ENCODE results near the gene OR2T10. TPM values are rescaled to one million over a fixed set of nuclear protein-coding genes. Genes with fewer than 3 reads are reported as not detected.
"Not testable (repeated sequence)": the region's sequence is repeated elsewhere in the genome, so short reads cannot be mapped to it uniquely, and the experiment has no call there.

The OR2T10 gene
- total RNA-seq, 1 donor from 2014 or later = not detected

GRCh38 chr1:248590055-248590454, 7.4 kb downstream of the OR2T10 start:
- H3K36me3 Mint-ChIP-seq (ENCODE audit: insufficient read depth) = peaks cover 2% of the 10 kb centered on the region
- H3K27ac Mint-ChIP-seq = no peak overlapping the region
- no peak for DNase-seq (ENCODE audit: low spot score, unreplicated experiment)
- no peaks in the 10 kb centered on the region for H3K4me1 Mint-ChIP-seq (ENCODE audit: low read depth)
- no peaks in the 10 kb centered on the region for H3K27me3 Mint-ChIP-seq
- no peak for TF ChIP-seq CTCF (IDR thresholded peaks at IDR 0.05; ENCODE audit: unreplicated experiment)
- peaks cover 64% of the 10 kb centered on the region for H3K9me3 Mint-ChIP-seq (ENCODE audit: low read depth)
- no peak overlapping the region for H3K4me3 Mint-ChIP-seq (ENCODE audit: low read depth)

DNA sequence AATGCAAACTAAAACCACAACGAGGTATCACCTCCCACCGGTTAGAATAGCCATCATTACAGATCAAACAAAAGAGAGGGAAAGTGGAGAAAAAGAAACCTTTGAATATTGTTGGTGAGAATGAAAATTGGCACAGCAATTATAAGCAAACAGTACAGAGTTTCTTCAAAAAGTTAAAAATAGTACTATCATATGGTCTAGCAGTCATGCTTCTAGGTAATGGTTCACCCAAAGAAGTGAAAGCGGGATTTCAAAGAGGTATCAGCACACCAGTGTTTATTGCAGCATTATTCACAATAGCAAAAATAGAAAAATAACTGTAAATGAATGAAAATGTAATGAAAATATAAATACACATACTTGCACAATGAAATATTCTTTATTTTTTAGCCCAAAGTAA, 8.2 kb downstream of the OR2T10 start:
- H3K27me3 Mint-ChIP-seq = no peaks in the 10 kb centered on the region
- no peaks in the 10 kb centered on the region for H3K4me1 Mint-ChIP-seq (ENCODE audit: low read depth)
- DNase-seq (ENCODE audit: low spot score, unreplicated experiment) = no peak
- H3K4me3 Mint-ChIP-seq (ENCODE audit: low read depth) = no peak overlapping the region
- TF ChIP-seq CTCF (IDR thresholded peaks at IDR 0.05; ENCODE audit: unreplicated experiment) = no peak
- H3K27ac Mint-ChIP-seq = no peak overlapping the region
- H3K9me3 Mint-ChIP-seq (ENCODE audit: low read depth) = peaks cover 63% of the 10 kb centered on the region
- H3K36me3 Mint-ChIP-seq (ENCODE audit: insufficient read depth) = peaks cover 3% of the 10 kb centered on the region

- no peak for TF ChIP-seq CTCF (IDR thresholded peaks at IDR 0.05; ENCODE audit: unreplicated experiment)
- Mint-ChIP-seq H3K4me1 (ENCODE audit: low read depth) (no peaks in the 10 kb centered on the region), H3K9me3 (ENCODE audit: low read depth) (peaks cover 55% of the 10 kb centered on the region), H3K4me3 (ENCODE audit: low read depth) (no peak overlapping the region), H3K27me3 (no peaks in the 10 kb centered on the region), H3K36me3 (ENCODE audit: insufficient read depth) (peaks cover 3% of the 10 kb centered on the region), H3K27ac (no peak overlapping the region)
- no peak for DNase-seq (ENCODE audit: low spot score, unreplicated experiment)
Observed at GRCh38 chr1:248585266-248585665, 12.2 kb downstream of the OR2T10 start.

DNA sequence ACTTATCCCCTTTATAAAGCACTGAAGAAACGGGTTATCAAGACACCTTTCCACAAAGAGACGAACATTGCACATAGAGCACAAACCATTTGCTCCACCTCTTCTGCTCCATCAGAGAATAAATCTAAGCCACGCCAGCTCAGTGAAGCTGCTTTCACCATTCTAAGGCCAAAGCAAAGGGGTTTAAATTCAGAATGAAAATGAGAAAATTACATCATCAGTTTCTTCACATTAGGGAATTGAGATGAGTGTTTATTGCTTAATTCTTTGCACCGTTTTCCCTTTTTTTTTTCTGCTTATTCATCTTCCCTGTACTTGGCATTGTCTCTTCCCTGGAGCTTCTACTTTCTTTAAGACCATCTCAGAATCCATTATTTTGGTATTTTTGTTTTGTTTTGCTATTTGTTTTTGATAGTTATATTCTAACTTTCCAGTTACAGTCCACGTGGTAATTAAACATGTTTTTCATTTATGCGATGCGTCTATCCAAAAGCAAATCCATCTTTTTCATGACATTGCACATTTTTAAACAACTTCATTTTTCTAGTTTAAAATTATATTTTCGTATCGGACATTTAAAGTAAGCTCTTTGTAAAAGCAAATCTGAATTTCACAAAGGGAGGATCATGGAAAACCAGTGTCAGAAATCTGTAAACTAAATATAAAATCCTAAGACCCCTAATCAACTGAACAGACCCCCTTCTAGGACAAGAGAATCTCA, 21.1 kb downstream of the OR2T10 start:
- no peaks in the 10 kb centered on the region for H3K4me1 Mint-ChIP-seq (ENCODE audit: low read depth)
- H3K27ac Mint-ChIP-seq = no peak overlapping the region
- no peaks in the 10 kb centered on the region for H3K27me3 Mint-ChIP-seq
- H3K36me3 Mint-ChIP-seq (ENCODE audit: insufficient read depth) = peaks cover 4% of the 10 kb centered on the region
- TF ChIP-seq CTCF (IDR thresholded peaks at IDR 0.05; ENCODE audit: unreplicated experiment) = no peak
- peaks cover 45% of the 10 kb centered on the region for H3K9me3 Mint-ChIP-seq (ENCODE audit: low read depth)
- no peak for DNase-seq (ENCODE audit: low spot score, unreplicated experiment)
- no peak overlapping the region for H3K4me3 Mint-ChIP-seq (ENCODE audit: low read depth)

GRCh38 chr1:248574657-248575056, 22.8 kb downstream of the OR2T10 start, which contains the start of gene OR2T34:
Gene OR2T34 (minus strand): TSS chr1:248574757. CDS start chr1:248574757, 0 bp downstream.
- not testable (repeated sequence) for H3K36me3 Mint-ChIP-seq (ENCODE audit: insufficient read depth); H3K27me3 Mint-ChIP-seq; H3K4me3 Mint-ChIP-seq (ENCODE audit: low read depth); H3K27ac Mint-ChIP-seq; H3K4me1 Mint-ChIP-seq (ENCODE audit: low read depth); DNase-seq (ENCODE audit: low spot score, unreplicated experiment)
- H3K9me3 Mint-ChIP-seq (ENCODE audit: low read depth) = peaks cover 36% of the 10 kb centered on the region

DNA sequence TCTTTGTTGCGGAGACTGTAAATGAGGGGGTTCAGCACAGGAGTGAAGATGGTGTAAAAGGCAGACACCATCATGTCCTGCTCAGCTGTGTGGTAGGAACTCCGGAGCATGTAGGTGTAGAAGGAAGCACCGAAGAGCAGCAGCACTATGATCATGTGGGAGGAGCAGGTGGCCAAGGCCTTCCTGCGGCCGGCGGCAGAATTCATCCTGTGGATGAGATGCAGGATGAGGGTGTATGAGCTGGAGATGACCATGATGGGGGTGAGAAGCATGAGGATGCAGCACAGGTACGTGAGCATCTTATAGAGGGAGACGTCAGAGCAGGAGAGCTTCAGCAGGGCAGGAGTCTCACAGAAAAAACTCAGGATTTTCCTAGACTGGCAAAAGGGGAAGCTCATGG, 23.6 kb downstream of the OR2T10 start:
- H3K27ac Mint-ChIP-seq; H3K4me1 Mint-ChIP-seq (ENCODE audit: low read depth); H3K36me3 Mint-ChIP-seq (ENCODE audit: insufficient read depth); DNase-seq (ENCODE audit: low spot score, unreplicated experiment); H3K27me3 Mint-ChIP-seq; H3K4me3 Mint-ChIP-seq (ENCODE audit: low read depth): not testable (repeated sequence)
- H3K9me3 Mint-ChIP-seq (ENCODE audit: low read depth) = peaks cover 33% of the 10 kb centered on the region

DNA sequence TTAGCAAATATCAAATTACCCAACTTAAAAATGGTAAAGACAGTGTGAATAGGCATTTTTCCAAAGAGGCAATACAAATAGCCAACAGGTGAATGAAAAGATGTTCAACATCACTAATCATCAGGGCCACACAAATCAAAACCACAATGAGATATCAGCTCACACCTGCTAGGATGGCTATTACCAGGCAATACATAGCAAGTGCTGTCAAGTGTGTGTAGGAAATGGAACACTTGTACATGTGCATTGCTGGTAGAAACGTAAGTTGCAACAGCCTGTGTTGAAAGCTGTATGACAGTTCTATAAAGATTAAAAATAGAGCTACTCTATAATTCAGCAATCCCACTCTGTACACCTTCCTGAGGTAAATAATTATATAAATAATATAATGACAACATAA, 25.5 kb downstream of the OR2T10 start:
- peaks cover 31% of the 10 kb centered on the region for H3K9me3 Mint-ChIP-seq (ENCODE audit: low read depth)
- DNase-seq (ENCODE audit: low spot score, unreplicated experiment); H3K36me3 Mint-ChIP-seq (ENCODE audit: insufficient read depth); H3K4me3 Mint-ChIP-seq (ENCODE audit: low read depth); H3K27me3 Mint-ChIP-seq; H3K4me1 Mint-ChIP-seq (ENCODE audit: low read depth); H3K27ac Mint-ChIP-seq: not testable (repeated sequence)

GRCh38 chr1:248570811-248571210, 26.7 kb downstream of the OR2T10 start:
- not testable (repeated sequence) for DNase-seq (ENCODE audit: low spot score, unreplicated experiment); H3K27ac Mint-ChIP-seq

GRCh38 chr1:248569049-248569448, 28.5 kb downstream of the OR2T10 start:
- H3K9me3 Mint-ChIP-seq (ENCODE audit: low read depth) = peaks cover 23% of the 10 kb centered on the region
- H3K27me3 Mint-ChIP-seq; H3K4me1 Mint-ChIP-seq (ENCODE audit: low read depth); H3K4me3 Mint-ChIP-seq (ENCODE audit: low read depth); H3K36me3 Mint-ChIP-seq (ENCODE audit: insufficient read depth); H3K27ac Mint-ChIP-seq; DNase-seq (ENCODE audit: low spot score, unreplicated experiment): not testable (repeated sequence)

More at GRCh38 chr1:248570811-248571210, 26.7 kb downstream of the OR2T10 start:
- H3K9me3 Mint-ChIP-seq (ENCODE audit: low read depth) = peaks cover 22% of the 10 kb centered on the region
- not testable (repeated sequence) for H3K27me3 Mint-ChIP-seq; H3K36me3 Mint-ChIP-seq (ENCODE audit: insufficient read depth); H3K4me1 Mint-ChIP-seq (ENCODE audit: low read depth); H3K4me3 Mint-ChIP-seq (ENCODE audit: low read depth)

Measured in progenitor cell of endocrine pancreas (in vitro differentiated cells).